ENCODE data around the gene EEF1AKMT2. TPM values are rescaled to one million over a fixed set of nuclear protein-coding genes. Genes with fewer than 3 reads are reported as not detected.

EEF1AKMT2 gene
- total RNA-seq, 1 donor from 2014 or later: 22.3 TPM

Other genes starting within 250 kb of the EEF1AKMT2 start
- gene FAM53B, start 47.5 kb downstream of the EEF1AKMT2 start, total RNA-seq: 20.9 and 21.8 TPM in 2 replicates
- 19.0 and 21.1 TPM in 2 replicates for gene ABRAXAS2, start 9.9 kb upstream of the EEF1AKMT2 start, total RNA-seq
- 14.9 and 15.5 TPM in 2 replicates for gene ZRANB1, start 150.2 kb upstream of the EEF1AKMT2 start, total RNA-seq